ENCODE measurements around the gene ZCCHC10. TPM values are rescaled to one million over a fixed set of nuclear protein-coding genes. Genes with fewer than 3 reads are reported as not detected.

The ZCCHC10 gene
- total and polyA plus RNA-seq, 9 of the 15 experiments (the other 6 are each of a cell fraction or from before 2014, with no cell fraction given), result 11.9 to 146 (median 51.8) TPM

GRCh38 chr5:133063965-133064364 lies 37.6 kb upstream of the ZCCHC10 start (continued):
- TF ChIP-seq, protein P1, sequence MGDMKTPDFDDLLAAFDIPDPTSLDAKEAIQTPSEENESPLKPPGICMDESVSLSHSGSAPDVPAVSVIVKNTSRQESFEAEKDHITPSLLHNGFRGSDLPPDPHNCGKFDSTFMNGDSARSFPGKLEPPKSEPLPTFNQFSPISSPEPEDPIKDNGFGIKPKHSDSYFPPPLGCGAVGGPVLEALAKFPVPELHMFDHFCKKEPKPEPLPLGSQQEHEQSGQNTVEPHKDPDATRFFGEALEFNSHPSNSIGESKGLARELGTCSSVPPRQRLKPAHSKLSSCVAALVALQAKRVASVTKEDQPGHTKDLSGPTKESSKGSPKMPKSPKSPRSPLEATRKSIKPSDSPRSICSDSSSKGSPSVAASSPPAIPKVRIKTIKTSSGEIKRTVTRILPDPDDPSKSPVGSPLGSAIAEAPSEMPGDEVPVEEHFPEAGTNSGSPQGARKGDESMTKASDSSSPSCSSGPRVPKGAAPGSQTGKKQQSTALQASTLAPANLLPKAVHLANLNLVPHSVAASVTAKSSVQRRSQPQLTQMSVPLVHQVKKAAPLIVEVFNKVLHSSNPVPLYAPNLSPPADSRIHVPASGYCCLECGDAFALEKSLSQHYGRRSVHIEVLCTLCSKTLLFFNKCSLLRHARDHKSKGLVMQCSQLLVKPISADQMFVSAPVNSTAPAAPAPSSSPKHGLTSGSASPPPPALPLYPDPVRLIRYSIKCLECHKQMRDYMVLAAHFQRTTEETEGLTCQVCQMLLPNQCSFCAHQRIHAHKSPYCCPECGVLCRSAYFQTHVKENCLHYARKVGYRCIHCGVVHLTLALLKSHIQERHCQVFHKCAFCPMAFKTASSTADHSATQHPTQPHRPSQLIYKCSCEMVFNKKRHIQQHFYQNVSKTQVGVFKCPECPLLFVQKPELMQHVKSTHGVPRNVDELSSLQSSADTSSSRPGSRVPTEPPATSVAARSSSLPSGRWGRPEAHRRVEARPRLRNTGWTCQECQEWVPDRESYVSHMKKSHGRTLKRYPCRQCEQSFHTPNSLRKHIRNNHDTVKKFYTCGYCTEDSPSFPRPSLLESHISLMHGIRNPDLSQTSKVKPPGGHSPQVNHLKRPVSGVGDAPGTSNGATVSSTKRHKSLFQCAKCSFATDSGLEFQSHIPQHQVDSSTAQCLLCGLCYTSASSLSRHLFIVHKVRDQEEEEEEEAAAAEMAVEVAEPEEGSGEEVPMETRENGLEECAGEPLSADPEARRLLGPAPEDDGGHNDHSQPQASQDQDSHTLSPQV (IDR thresholded peaks at IDR 0.05), result no peak

- no peaks in the 10 kb centered on the region for H3K4me1 ChIP-seq (replicated peaks in 1 of 2; ENCODE audit: control insufficient read depth in 2 of 2, insufficient read depth in 2 of 2, low read length in 2 of 2)
- H2AFZ ChIP-seq (ENCODE audit: low read depth, low read length), result no peak overlapping the region
- peaks cover 25% of the 10 kb centered on the region for H4K20me1 ChIP-seq (replicated peaks; ENCODE audit: control insufficient read depth, insufficient read depth, low read length)
- CTCF ChIA-PET (ENCODE audit: low intra/inter-chr PET ratio), result no interaction called here
- no peak overlapping the region for H3K27ac ChIP-seq (ENCODE audit: extremely low read depth, low read depth, low read length)
- FAIRE-seq, result no peak
- H3K9ac ChIP-seq (ENCODE audit: insufficient read depth in 1 of 2, low read depth in 2 of 2, low read length in 2 of 2), result no peak overlapping the region
- H3K4me3 ChIP-seq, result no peak overlapping the region
- H3K36me3 ChIP-seq (ENCODE audit: control insufficient read depth, insufficient read depth, low read length), result peaks cover 63% of the 10 kb centered on the region
- POLR2A ChIA-PET, result interaction anchor here (0.6 to 0.7 kb wide), 2 partner anchors 8 to 183 kb away, joined by 3 to 4 read pairs; no protein-coding TSS in a partner anchor
- no peaks in the 10 kb centered on the region for H3K9me3 ChIP-seq (replicated peaks; ENCODE audit: control insufficient read depth, insufficient read depth, low read depth, low read length)
- H3K79me2 ChIP-seq (ENCODE audit: control insufficient read depth, insufficient read depth, low read length), result peaks cover 91% of the 10 kb centered on the region
- H3K9me1 ChIP-seq (ENCODE audit: control insufficient read depth, insufficient read depth, low read length), result no peaks in the 10 kb centered on the region
- BruUV-seq (replicated peaks), result no TSS peak
- WGBS (ENCODE audit: insufficient coverage, low coverage, missing lambda C conversion rate), result 91% methylated on average over 1 of the region's 1 CpG
- in situ Hi-C loops (cut with MboI), result no loop called here
- no peaks in the 10 kb centered on the region for H3K27me3 ChIP-seq (ENCODE audit: control insufficient read depth in 2 of 2, insufficient read depth in 2 of 2, low read length in 2 of 2)
- intact Hi-C loops (cut with micrococcal nuclease), result no loop called here
- no peak for ATAC-seq
- no peak overlapping the region for H3K4me2 ChIP-seq (ENCODE audit: insufficient read depth, low read length)
- no peak for DNase-seq (ENCODE audit: extremely low read depth in 1 of 4, low spot score in 3 of 4)
- TF ChIP-seq ZFP1 (CRISPR knock-in tag; IDR thresholded peaks at IDR 0.05), result no peak
- TF ChIP-seq RBM22 (IDR thresholded peaks at IDR 0.05; ENCODE audit: low read depth, low read length, poor library complexity, severe bottlenecking), result no peak
- no peak for TF ChIP-seq NCOA1 (IDR thresholded peaks at IDR 0.05; ENCODE audit: low read depth)
- TF ChIP-seq POLR2B (IDR thresholded peaks at IDR 0.05; ENCODE audit: low read depth, partially characterized antibody), result no peak
- TF ChIP-seq JUN (IDR thresholded peaks at IDR 0.05; ENCODE audit: borderline replicate concordance, low read depth, low read length), result no peak
- TF ChIP-seq JUN (CRISPR knock-in tag; IDR thresholded peaks at IDR 0.05; ENCODE audit: borderline replicate concordance), result no peak
- TF ChIP-seq ZBTB8A (IDR thresholded peaks at IDR 0.05; ENCODE audit: partially characterized antibody), result no peak
- TF ChIP-seq, protein P2, sequence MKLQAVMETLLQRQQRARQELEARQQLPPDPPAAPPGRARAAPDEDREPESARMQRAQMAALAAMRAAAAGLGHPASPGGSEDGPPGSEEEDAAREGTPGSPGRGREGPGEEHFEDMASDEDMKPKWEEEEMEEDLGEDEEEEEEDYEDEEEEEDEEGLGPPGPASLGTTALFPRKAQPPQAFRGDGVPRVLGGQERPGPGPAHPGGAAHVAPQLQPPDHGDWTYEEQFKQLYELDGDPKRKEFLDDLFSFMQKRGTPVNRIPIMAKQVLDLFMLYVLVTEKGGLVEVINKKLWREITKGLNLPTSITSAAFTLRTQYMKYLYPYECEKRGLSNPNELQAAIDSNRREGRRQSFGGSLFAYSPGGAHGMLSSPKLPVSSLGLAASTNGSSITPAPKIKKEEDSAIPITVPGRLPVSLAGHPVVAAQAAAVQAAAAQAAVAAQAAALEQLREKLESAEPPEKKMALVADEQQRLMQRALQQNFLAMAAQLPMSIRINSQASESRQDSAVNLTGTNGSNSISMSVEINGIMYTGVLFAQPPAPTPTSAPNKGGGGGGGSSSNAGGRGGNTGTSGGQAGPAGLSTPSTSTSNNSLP (IDR thresholded peaks at IDR 0.05; ENCODE audit: borderline replicate concordance, low read depth, low read length), result no peak
- no peak for TF ChIP-seq ZZZ3 (IDR thresholded peaks at IDR 0.05)
- TF ChIP-seq, protein P3, sequence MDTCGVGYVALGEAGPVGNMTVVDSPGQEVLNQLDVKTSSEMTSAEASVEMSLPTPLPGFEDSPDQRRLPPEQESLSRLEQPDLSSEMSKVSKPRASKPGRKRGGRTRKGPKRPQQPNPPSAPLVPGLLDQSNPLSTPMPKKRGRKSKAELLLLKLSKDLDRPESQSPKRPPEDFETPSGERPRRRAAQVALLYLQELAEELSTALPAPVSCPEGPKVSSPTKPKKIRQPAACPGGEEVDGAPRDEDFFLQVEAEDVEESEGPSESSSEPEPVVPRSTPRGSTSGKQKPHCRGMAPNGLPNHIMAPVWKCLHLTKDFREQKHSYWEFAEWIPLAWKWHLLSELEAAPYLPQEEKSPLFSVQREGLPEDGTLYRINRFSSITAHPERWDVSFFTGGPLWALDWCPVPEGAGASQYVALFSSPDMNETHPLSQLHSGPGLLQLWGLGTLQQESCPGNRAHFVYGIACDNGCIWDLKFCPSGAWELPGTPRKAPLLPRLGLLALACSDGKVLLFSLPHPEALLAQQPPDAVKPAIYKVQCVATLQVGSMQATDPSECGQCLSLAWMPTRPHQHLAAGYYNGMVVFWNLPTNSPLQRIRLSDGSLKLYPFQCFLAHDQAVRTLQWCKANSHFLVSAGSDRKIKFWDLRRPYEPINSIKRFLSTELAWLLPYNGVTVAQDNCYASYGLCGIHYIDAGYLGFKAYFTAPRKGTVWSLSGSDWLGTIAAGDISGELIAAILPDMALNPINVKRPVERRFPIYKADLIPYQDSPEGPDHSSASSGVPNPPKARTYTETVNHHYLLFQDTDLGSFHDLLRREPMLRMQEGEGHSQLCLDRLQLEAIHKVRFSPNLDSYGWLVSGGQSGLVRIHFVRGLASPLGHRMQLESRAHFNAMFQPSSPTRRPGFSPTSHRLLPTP (IDR thresholded peaks at IDR 0.05; ENCODE audit: borderline replicate concordance, extremely low read depth, insufficient read length), result no peak
Observed at GRCh38 chr5:133062276-133062675, 35.9 kb upstream of the ZCCHC10 start.
